GM21529 (cell line): ENCODE results near the gene ZNF804B.

Experiments used
- ATAC-seq: cut with Tn5 transposase; IDR thresholded peaks from one replicate; pipeline ENCODE4 v1.9.1; 2021; ENCODE audit not compliant: unreplicated experiment

ZNF804B gene

GRCh38 chr7:88835147-88835728 is 75.7 kb downstream of the ZNF804B start:
- peak; percentile 97 for ATAC-seq

DNA sequence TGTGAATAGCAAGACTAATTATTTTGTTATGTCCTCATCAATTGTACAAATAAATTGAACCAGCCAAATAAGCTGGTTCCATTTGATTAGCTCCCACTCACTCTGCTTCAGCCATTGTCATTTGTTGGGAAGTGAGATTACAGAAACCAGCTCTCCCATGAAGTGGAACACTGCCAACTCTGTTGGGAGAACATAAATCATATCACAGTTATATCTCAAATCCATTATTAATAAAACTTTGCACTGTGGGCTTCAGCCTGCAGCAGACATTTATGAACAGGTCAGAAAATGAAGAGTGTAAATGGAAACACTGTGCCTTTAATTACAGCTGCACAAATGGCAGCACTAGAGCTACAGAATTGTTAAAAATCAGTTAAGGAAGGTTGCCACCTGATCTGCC is 82.7 kb downstream of the ZNF804B start:
- no peak for ATAC-seq

GRCh38 chr7:88845091-88845490 is 85.6 kb downstream of the ZNF804B start:
- no peak for ATAC-seq

- no peak for ATAC-seq
These were observed 91.7 kb downstream of the ZNF804B start for GRCh38 chr7:88851220-88851619.

DNA sequence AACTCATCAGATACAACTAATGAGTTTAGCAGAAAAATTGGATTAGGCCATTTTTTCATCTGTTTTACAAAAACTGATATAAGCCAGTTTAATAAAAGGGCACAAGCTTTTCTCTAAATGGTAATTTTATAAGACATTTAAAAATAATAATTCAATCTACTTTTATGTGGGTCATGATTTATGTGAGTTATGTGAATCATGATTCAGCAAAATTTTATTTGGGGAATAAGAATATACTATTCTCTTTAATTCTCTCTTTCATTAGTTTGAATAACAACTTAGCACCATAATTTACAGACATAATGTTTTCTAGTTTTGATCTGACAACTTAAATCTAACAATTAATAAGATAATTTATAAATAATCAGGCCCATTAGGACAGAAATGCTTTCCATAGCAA is 99.8 kb downstream of the ZNF804B start:
- ATAC-seq, result no peak

DNA sequence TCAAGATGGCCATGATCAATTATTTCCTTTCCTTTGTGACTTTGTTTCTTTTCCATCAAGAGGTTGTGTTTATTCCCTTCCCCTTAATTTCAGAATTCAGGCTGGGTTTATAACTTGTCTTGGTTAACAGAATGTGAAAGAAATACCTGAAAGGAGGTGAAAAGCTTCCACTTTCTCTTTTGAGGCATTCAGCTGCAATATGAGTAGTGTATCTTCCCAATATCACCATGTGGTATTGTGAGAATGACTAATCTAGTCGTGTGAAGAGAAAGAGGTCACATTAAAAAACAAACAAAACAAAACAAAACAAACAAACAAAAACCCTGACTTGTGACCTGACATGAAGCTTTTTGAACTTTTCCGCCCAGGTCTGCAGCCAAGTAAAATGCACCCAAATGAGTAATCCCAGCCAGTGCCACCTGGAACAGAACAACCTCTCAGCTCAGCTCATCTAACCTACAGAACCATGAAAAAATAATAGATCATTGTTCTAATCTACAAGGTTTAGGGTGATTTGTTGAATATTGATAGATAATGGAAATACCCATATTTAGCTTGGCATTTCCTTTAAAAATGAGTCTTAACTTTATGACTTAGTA is 106.9 kb downstream of the ZNF804B start:
- peak; percentile 56 for ATAC-seq

DNA sequence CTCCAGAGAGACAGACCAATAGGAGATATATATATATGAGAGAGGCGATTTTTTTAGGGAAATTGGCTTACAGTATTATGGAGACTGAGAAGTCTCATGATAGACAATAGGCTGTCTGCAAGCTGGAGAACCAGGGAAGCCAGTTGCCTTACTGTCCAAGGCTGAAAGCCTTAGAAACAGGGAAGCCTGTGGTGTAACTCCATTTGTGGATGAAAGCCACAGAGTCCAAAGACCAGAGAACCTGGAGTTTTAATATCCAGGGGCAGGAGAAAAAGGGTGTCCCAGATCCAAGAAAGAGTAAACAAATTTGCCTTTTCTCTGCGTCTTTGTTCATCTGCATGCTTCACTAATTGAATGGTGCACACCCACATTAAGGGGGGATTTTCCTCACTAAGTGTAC is 107.7 kb downstream of the ZNF804B start:
- no peak for ATAC-seq

- ATAC-seq, result no peak
These were observed 109.0 kb downstream of the ZNF804B start for GRCh38 chr7:88868456-88868855.

DNA sequence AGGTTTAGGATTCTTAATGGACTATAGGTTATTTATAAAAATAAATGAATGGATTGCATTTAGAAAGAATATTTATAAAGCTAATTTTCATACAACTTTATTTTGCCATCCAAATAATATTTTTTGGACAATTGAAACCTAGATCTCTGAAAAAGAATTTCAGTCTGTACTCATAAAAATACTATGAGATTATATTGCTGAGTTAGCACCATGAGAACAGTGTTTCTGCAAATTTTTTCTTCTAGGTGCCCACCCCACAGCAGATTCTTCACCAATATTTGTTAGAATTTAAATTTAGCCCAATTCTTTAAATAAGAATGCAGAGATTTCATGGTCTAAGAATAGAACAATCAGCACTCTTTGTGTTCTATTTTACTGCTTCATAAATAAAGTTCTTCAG is 121.6 kb downstream of the ZNF804B start:
- no peak for ATAC-seq

DNA sequence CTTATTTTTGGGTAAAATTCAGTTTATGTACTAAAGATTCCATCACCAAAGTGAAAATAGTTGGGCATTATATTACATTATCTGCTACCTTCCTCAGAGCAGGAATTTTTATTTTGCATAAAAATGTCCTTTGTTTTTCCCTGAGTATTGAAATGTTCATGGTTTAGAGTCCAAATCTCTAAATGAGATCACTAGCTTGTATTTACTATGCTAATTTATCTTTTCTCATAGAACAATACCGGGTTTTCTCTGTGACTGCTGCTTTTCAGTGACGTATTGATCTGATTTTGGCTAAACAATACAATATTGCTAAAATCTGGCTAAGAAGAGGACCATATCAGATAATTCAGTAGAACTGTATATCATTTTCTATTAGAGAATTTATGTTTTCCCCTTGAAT is 125.6 kb downstream of the ZNF804B start:
- no peak for ATAC-seq

DNA sequence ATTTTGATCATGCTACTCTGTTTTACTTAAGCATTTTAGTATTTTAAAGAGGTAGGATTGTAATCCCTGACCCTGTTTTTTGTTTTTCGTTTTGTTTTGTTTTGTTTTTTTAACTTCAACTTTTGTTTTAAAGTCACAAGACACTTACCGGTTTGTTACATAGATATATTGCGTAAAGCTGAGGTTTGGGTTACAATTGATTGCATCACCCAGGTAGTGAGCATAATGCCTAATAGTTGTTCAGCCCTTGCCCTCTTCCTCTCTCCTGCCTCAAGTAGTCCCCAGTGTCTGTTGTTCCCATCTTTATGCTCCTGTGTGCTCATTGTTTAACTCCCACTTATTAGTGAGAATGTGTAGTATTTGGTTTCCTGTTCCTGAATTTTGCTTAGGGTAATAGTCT is 129.2 kb downstream of the ZNF804B start:
- ATAC-seq, result no peak

- no peak for ATAC-seq
These were observed 151.0 kb downstream of the ZNF804B start for GRCh38 chr7:88910516-88910915.

- no peak for ATAC-seq
These were observed 153.4 kb downstream of the ZNF804B start for GRCh38 chr7:88912852-88913251.

- no peak for ATAC-seq
These were observed 156.1 kb downstream of the ZNF804B start for GRCh38 chr7:88915615-88916014.

DNA sequence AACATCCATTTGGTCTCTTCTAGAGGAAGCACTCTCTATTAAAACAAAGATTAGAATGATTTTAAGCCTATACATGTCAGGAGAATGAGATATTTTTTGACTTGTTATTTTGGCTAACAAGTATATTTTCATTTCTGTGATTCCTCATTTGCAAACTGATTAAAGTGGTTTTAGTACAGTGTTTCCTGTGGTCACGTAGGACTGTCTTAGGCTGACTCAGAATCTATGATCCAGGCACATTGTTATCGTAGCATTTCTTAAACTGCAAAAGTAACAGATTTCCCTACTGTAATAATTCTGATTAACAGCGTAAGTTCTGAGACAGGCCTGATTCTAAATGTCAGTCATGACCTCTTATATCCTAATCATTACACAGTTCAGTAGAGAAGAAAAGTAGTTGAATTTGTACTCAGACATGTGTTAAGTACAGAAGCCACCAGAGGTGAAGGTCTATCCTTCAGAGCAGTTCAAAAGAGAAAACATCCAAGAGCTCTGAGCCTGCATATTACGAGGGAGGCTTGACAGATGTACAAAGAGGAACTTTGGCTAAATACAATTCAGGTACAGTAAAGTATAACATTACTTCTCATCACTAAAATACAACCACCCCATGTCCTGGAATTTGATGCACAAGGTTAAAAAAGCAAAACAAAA is 160.1 kb downstream of the ZNF804B start:
- ATAC-seq, result no peak

- no peak for ATAC-seq
These were observed 163.4 kb downstream of the ZNF804B start for GRCh38 chr7:88922944-88923343.

DNA sequence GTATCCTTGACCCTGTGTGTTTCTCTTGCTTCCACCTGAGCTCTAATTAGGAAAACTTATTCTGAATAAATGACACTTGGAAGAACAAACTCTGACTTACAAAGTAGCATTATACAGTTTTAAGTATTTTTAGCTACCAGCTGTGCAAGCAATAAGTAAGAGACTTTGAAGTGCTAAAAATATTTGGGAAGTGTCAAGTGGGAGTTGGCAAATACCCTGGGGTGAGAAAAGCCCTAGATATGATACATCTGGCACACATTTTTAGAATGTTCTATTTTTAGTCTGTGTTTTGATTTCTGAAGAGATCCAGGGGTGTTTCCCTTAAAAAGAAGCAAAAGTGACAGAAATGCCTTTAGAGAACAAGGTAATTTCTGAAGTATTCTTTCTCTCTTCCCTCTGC is 168.8 kb downstream of the ZNF804B start:
- no peak for ATAC-seq

DNA sequence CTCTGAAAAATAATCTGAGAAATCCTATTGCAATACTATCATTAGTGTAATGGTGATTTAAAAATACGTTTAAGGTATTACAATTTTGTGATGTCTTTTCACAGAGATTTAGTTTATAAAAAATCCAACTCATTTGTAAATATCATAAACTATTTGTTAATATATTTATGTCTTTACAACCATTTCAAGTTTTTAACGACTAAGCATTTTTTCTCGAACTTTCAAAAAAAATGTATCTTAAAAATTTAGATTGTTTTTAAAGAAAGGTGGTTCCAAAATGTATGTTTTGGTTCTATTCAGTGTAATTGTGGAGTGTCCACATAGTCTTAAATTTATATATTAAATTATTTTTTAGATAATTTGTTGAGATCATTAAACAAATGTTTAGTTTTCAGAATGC is 170.2 kb downstream of the ZNF804B start:
- no peak for ATAC-seq

GRCh38 chr7:88933285-88933684 is 173.8 kb downstream of the ZNF804B start:
- no peak for ATAC-seq

DNA sequence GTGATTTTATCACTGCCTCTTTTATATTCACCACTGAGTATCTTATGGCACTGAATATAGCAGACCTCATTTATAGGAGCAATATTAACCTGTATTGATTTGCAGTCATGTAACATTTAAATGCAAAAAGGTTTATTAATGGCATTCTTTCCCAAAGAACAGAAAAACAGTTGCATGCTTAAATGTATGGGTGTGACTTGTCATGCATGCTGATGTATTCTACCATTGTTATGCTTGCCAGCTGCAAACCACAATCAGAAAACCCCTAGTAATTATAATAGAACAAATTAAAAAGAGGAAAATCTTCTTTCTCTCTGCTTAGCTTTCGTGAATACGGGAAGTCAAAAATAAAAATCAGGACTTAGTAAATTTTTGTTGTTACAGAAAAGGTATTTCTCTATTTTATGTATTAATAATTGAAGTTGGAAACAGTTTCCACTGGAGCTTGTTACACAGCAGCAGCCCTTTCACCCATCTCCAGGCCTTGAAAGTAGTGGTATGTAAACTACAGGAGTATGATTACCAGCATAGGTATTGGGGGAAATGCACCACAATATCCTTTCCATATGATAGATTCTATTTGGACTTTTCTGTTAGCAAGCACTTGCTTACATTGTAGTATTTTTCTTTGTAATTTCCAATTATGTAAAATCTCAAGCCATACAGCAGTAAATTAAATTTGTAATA is 183.5 kb downstream of the ZNF804B start:
- ATAC-seq, result no peak

DNA sequence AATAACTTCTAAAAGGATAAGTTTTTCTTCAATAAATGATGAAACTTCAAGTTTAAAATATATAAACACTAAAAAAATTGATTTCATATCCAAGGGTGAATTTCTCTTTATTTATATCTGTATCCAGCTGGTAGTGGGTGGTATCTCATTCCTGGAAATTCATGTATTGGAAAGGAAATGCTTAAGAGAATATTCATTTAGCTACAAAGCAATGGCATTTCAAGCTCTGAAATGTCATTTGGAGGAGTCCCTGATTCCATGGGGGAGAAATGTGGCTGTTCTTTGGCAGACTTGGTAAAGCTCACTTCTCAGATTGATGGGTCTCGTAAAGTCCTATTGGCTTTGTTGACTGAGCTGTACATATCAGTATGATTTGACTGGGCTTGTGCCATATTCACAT is 192.3 kb downstream of the ZNF804B start:
- no peak for ATAC-seq

DNA sequence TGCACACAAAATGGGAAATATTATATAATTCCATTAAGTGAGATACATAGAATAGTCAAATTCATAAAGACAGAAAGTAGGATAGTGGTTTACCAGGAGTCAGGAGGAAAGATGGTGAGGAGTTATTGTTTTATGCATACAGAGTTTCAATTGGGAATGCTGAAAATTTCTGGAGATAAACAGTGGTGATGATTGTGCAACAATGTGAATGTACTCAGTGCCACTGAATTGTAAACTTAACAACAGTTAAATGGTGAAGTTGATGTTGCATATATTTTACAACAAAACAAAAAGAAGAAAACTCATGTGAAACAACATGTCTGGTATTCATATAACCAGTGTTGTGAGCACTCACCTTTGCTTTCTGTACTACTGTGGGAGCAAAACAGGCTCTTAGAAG is 204.9 kb downstream of the ZNF804B start:
- no peak for ATAC-seq
